ENCODE data around the gene PUS7L.

PUS7L gene

GRCh38 chr12:43786899-43787693 is 28.5 kb upstream of the PUS7L start:
- H3K4me3 ChIP-seq (ENCODE audit: insufficient read depth, low read depth, low read length, poor library complexity, severe bottlenecking): no peak overlapping the region
- peaks cover 51% of the 10 kb centered on the region for H3K36me3 ChIP-seq (ENCODE audit: control insufficient read depth, insufficient read depth, low read length)
- no peaks in the 10 kb centered on the region for H3K27me3 ChIP-seq (replicated peaks; ENCODE audit: control insufficient read depth, insufficient read depth, low read length, poor library complexity, severe bottlenecking)
- no peak for DNase-seq
- H3K9me3 ChIP-seq (ENCODE audit: control insufficient read depth, low read length): no peaks in the 10 kb centered on the region
- no peak overlapping the region for H3K27ac ChIP-seq (ENCODE audit: insufficient read depth, low read length, poor library complexity, severe bottlenecking)
- no peaks in the 10 kb centered on the region for H3K4me1 ChIP-seq (ENCODE audit: control insufficient read depth, insufficient read depth, low read length, poor library complexity, severe bottlenecking)

GRCh38 chr12:43776498-43776897 is 17.9 kb upstream of the PUS7L start:
- Histone ChIP-seq H3K4me3 (ENCODE audit: insufficient read depth, low read depth, low read length, poor library complexity, severe bottlenecking) (no peak overlapping the region), H3K9me3 (ENCODE audit: control insufficient read depth, low read length) (no peaks in the 10 kb centered on the region), H3K4me1 (ENCODE audit: control insufficient read depth, insufficient read depth, low read length, poor library complexity, severe bottlenecking) (no peaks in the 10 kb centered on the region), H3K27me3 (replicated peaks; ENCODE audit: control insufficient read depth, insufficient read depth, low read length, poor library complexity, severe bottlenecking) (no peaks in the 10 kb centered on the region), H3K36me3 (ENCODE audit: control insufficient read depth, insufficient read depth, low read length) (peaks cover 66% of the 10 kb centered on the region), H3K27ac (ENCODE audit: insufficient read depth, low read length, poor library complexity, severe bottlenecking) (no peak overlapping the region)
- DNase-seq: no peak

GRCh38 chr12:43766291-43766690 is 7.7 kb upstream of the PUS7L start:
- H3K27me3 ChIP-seq (replicated peaks; ENCODE audit: control insufficient read depth, insufficient read depth, low read length, poor library complexity, severe bottlenecking): no peaks in the 10 kb centered on the region
- DNase-seq: no peak
- no peak overlapping the region for H3K4me3 ChIP-seq (ENCODE audit: insufficient read depth, low read depth, low read length, poor library complexity, severe bottlenecking)
- H3K9me3 ChIP-seq (ENCODE audit: control insufficient read depth, low read length): no peaks in the 10 kb centered on the region
- no peak overlapping the region for H3K27ac ChIP-seq (ENCODE audit: insufficient read depth, low read length, poor library complexity, severe bottlenecking)
- peaks cover 18% of the 10 kb centered on the region for H3K4me1 ChIP-seq (ENCODE audit: control insufficient read depth, insufficient read depth, low read length, poor library complexity, severe bottlenecking)
- H3K36me3 ChIP-seq (ENCODE audit: control insufficient read depth, insufficient read depth, low read length): peaks cover 20% of the 10 kb centered on the region

- Histone ChIP-seq H3K9me3 (ENCODE audit: control insufficient read depth, low read length) (no peaks in the 10 kb centered on the region), H3K27ac (ENCODE audit: insufficient read depth, low read length, poor library complexity, severe bottlenecking) (no peak overlapping the region), H3K27me3 (replicated peaks; ENCODE audit: control insufficient read depth, insufficient read depth, low read length, poor library complexity, severe bottlenecking) (no peaks in the 10 kb centered on the region), H3K4me1 (ENCODE audit: control insufficient read depth, insufficient read depth, low read length, poor library complexity, severe bottlenecking) (peaks cover 34% of the 10 kb centered on the region), H3K36me3 (ENCODE audit: control insufficient read depth, insufficient read depth, low read length) (peaks cover 10% of the 10 kb centered on the region), H3K4me3 (ENCODE audit: insufficient read depth, low read depth, low read length, poor library complexity, severe bottlenecking) (no peak overlapping the region)
- no peak for DNase-seq
Measured at GRCh38 chr12:43764528-43764927, 5.9 kb upstream of the PUS7L start.

- Histone ChIP-seq H3K27me3 (replicated peaks; ENCODE audit: control insufficient read depth, insufficient read depth, low read length, poor library complexity, severe bottlenecking) (no peaks in the 10 kb centered on the region), H3K4me1 (ENCODE audit: control insufficient read depth, insufficient read depth, low read length, poor library complexity, severe bottlenecking) (peaks cover 34% of the 10 kb centered on the region)
- no peak for DNase-seq
Measured at GRCh38 chr12:43763769-43764168, 5.2 kb upstream of the PUS7L start.

GRCh38 chr12:43762596-43762995 is 4.0 kb upstream of the PUS7L start:
- H3K9me3 ChIP-seq (ENCODE audit: control insufficient read depth, low read length): no peaks in the 10 kb centered on the region
- H3K27ac ChIP-seq (ENCODE audit: insufficient read depth, low read length, poor library complexity, severe bottlenecking): no peak overlapping the region
- DNase-seq: no peak
- H3K27me3 ChIP-seq (replicated peaks; ENCODE audit: control insufficient read depth, insufficient read depth, low read length, poor library complexity, severe bottlenecking): no peaks in the 10 kb centered on the region
- peaks cover 40% of the 10 kb centered on the region for H3K4me1 ChIP-seq (ENCODE audit: control insufficient read depth, insufficient read depth, low read length, poor library complexity, severe bottlenecking)
- H3K36me3 ChIP-seq (ENCODE audit: control insufficient read depth, insufficient read depth, low read length): no peaks in the 10 kb centered on the region
- H3K4me3 ChIP-seq (ENCODE audit: insufficient read depth, low read depth, low read length, poor library complexity, severe bottlenecking): no peak overlapping the region

More at GRCh38 chr12:43763769-43764168, 5.2 kb upstream of the PUS7L start:
- Histone ChIP-seq H3K27ac (ENCODE audit: insufficient read depth, low read length, poor library complexity, severe bottlenecking) (no peak overlapping the region), H3K4me3 (ENCODE audit: insufficient read depth, low read depth, low read length, poor library complexity, severe bottlenecking) (no peak overlapping the region), H3K9me3 (ENCODE audit: control insufficient read depth, low read length) (no peaks in the 10 kb centered on the region), H3K36me3 (ENCODE audit: control insufficient read depth, insufficient read depth, low read length) (peaks cover 6% of the 10 kb centered on the region)

- Histone ChIP-seq H3K36me3 (ENCODE audit: control insufficient read depth, insufficient read depth, low read length) (no peaks in the 10 kb centered on the region), H3K27ac (ENCODE audit: insufficient read depth, low read length, poor library complexity, severe bottlenecking) (no peak overlapping the region), H3K27me3 (replicated peaks; ENCODE audit: control insufficient read depth, insufficient read depth, low read length, poor library complexity, severe bottlenecking) (no peaks in the 10 kb centered on the region), H3K4me3 (ENCODE audit: insufficient read depth, low read depth, low read length, poor library complexity, severe bottlenecking) (no peak overlapping the region), H3K4me1 (ENCODE audit: control insufficient read depth, insufficient read depth, low read length, poor library complexity, severe bottlenecking) (peaks cover 41% of the 10 kb centered on the region), H3K9me3 (ENCODE audit: control insufficient read depth, low read length) (no peaks in the 10 kb centered on the region)
- no peak for DNase-seq
Measured at GRCh38 chr12:43761500-43761899, 2.9 kb upstream of the PUS7L start.

GRCh38 chr12:43760396-43760795 is 1.8 kb upstream of the PUS7L start:
- H3K36me3 ChIP-seq (ENCODE audit: control insufficient read depth, insufficient read depth, low read length): no peaks in the 10 kb centered on the region
- peak overlapping the region; percentile 91 for H3K4me3 ChIP-seq (ENCODE audit: insufficient read depth, low read depth, low read length, poor library complexity, severe bottlenecking)
- peaks cover 41% of the 10 kb centered on the region for H3K4me1 ChIP-seq (ENCODE audit: control insufficient read depth, insufficient read depth, low read length, poor library complexity, severe bottlenecking)
- H3K27ac ChIP-seq (ENCODE audit: insufficient read depth, low read length, poor library complexity, severe bottlenecking): no peak overlapping the region
- H3K9me3 ChIP-seq (ENCODE audit: control insufficient read depth, low read length): no peaks in the 10 kb centered on the region
- no peaks in the 10 kb centered on the region for H3K27me3 ChIP-seq (replicated peaks; ENCODE audit: control insufficient read depth, insufficient read depth, low read length, poor library complexity, severe bottlenecking)
- DNase-seq: no peak

GRCh38 chr12:43758247-43758727 is 303 bp downstream of the PUS7L start:
- no peaks in the 10 kb centered on the region for H3K9me3 ChIP-seq (ENCODE audit: control insufficient read depth, low read length)
- H3K27me3 ChIP-seq (replicated peaks; ENCODE audit: control insufficient read depth, insufficient read depth, low read length, poor library complexity, severe bottlenecking): no peaks in the 10 kb centered on the region
- H3K27ac ChIP-seq (ENCODE audit: insufficient read depth, low read length, poor library complexity, severe bottlenecking): peak overlapping the region; percentile 98
- H3K4me3 ChIP-seq (ENCODE audit: insufficient read depth, low read depth, low read length, poor library complexity, severe bottlenecking): peak overlapping the region; percentile 91
- DNase-seq: no peak
- peaks cover 4% of the 10 kb centered on the region for H3K36me3 ChIP-seq (ENCODE audit: control insufficient read depth, insufficient read depth, low read length)
- H3K4me1 ChIP-seq (ENCODE audit: control insufficient read depth, insufficient read depth, low read length, poor library complexity, severe bottlenecking): peaks cover 41% of the 10 kb centered on the region

GRCh38 chr12:43754015-43754414 is 4.6 kb downstream of the PUS7L start:
- Histone ChIP-seq H3K27ac (ENCODE audit: insufficient read depth, low read length, poor library complexity, severe bottlenecking) (no peak overlapping the region), H3K4me1 (ENCODE audit: control insufficient read depth, insufficient read depth, low read length, poor library complexity, severe bottlenecking) (peaks cover 7% of the 10 kb centered on the region), H3K9me3 (ENCODE audit: control insufficient read depth, low read length) (no peaks in the 10 kb centered on the region), H3K27me3 (replicated peaks; ENCODE audit: control insufficient read depth, insufficient read depth, low read length, poor library complexity, severe bottlenecking) (no peaks in the 10 kb centered on the region), H3K4me3 (ENCODE audit: insufficient read depth, low read depth, low read length, poor library complexity, severe bottlenecking) (no peak overlapping the region), H3K36me3 (ENCODE audit: control insufficient read depth, insufficient read depth, low read length) (peaks cover 4% of the 10 kb centered on the region)
- DNase-seq: no peak

Data from effector memory CD4-positive, alpha-beta T cell (primary cell).